Measurements from ENCODE around the gene BATF3.

GRCh38 chr1:212716161-212716560 lies 16.5 kb upstream of the BATF3 start:
- TF ChIP-seq POLR2A (IDR thresholded peaks at IDR 0.05) (no peak), CTCF (IDR thresholded peaks at IDR 0.05) (no peak), POLR2AphosphoS5 (IDR thresholded peaks at IDR 0.05; ENCODE audit: insufficient read depth in 1 of 2, low read depth in 1 of 2) (no peak)

Measured in vagina (tissue), 2 donors.